GM19099 (cell line): ENCODE data around the gene PCGF5.

Experiments used
- POLR2A ChIP-seq: IDR thresholded peaks from 3 replicates; pipeline ENCODE4 v1.6.1; 2011; ENCODE audit warnings: low read depth; ENCODE audit not compliant: insufficient read length; ENCODE audit errors: extremely low read depth

PCGF5 gene

GRCh38 chr10:91328320-91328984, 108.0 kb downstream of the PCGF5 start:
- no peak for TF ChIP-seq POLR2A
